GM19455 (cell line): ENCODE results near the gene EXOSC10.

Experiments
- ATAC-seq: cut with Tn5 transposase; IDR thresholded peaks from one replicate; pipeline ENCODE4 v1.9.1; 2021; ENCODE audit not compliant: unreplicated experiment

Gene EXOSC10

DNA sequence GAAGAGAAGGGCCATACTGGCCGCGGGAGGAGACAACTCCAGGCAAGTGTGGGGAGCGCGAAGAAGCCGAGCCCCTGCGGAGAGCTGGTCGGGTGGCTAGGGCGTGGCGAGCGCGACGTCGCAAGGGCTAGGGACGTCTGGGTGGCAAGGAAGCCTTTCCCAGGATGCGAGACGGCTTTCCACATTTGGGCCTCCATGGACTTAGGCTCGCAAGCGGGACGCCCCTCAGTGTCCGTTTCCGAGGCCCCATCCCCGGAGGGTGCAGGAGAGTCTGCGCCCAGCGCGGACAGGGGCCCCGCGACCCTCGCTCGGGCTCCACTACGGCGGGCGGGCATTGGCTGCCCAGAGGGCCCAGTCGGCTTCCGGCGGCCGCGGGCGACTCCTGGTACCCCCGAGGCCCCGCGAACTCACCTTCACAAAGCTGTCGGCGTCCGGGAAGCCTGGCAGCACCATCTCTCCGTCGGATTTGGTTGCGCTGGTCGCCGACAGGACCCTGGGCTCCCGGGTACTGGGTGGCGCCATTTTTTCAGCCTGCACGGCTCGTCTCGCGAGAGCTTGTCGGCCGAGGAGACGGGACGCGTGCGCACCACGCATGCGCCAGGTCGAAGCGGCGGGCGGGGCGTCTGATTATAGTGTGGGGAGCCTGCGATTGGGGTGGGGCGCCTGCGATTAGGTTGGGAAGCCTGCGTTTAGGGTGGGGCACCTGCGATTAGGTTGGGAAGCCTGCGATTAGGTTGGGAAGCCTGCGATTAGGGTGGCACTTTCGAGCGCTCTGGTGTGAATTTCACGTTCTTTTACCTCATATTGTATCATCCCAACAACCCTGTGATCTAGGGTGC lies at the start of gene EXOSC10:
Gene EXOSC10, minus strand, starts transcription at position 560 of the 839 bp plus-strand sequence. Its CDS starts 38 bp downstream, at position 522.
- peak; percentile 92 for ATAC-seq

DNA sequence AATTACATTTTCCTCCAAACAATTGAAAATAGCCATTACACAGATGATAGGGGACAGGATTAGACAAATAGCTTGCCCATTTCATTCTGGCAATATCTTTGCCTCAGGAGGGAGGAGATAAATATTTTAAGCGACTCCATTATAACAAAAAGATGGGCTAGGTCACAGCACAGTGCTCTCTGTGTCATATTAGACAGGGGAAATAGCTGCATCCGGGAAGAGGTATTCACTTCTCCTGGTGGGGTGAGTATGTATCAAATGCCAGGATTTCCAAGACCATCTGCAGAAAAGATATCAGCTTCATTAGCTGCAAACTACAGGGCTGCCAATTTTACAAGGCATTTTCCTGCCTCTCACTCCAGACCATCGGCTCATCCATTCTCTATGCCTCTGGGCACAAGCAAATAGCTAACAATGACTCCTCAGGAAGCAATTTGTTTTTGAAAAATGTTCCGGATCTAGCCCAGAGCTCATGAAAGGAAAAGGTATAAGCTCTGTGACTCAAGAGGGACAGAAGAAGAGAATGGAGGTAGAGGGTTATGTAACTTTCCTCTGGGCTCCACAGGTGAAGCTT lies 47.6 kb upstream of the EXOSC10 start:
- no peak for ATAC-seq

DNA sequence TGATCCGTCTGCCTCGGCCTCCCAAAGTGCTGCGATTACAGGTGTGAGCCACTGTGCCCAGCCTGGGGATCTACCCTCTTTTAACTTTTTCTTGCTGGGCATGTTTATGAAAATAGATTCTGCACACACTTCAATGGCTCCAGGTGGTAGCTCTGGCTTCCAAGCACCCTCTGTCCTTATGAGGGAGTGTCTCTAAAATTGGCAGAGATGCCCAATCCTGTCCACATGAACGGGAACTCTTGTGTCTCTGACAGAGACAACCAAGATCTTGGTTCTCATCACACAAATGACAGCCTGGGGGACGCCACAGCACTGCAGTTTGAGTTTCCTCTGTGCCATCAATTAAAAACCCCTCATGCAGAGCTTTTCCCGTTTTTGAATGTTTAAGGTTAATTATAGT lies 46.1 kb upstream of the EXOSC10 start:
- ATAC-seq, result no peak

DNA sequence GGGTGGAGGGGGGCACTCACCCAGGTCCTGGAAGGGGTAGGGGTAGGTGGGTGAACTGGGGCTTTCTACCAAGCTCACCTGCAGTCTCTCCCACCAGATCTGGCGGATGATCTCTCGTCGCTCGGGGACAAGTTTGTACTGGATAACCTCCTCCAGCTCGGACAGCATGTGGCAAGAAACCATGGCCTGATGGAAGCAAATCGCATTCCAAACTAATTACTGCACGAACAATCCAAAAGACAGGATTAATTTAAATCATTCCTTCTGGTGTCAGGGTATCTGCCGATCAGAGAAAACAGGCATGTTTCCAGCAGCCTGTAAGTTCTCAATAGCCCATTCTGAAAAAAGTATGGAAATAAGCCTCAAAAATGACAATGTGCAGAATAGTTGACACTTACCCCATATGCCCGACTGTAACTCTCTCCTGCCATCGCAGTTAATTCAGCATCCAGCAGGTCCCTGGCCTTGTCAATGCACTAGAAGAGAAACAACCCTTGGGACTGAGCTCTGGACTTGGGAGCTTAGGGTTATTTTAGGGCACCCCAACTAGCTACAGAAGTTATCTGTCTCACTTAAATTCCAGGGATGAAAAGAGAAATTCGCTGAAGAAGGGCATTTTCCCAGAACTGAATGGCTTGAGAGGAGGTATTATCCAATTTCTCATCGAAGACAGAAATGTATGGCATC lies 45.0 kb upstream of the EXOSC10 start:
- no peak for ATAC-seq

DNA sequence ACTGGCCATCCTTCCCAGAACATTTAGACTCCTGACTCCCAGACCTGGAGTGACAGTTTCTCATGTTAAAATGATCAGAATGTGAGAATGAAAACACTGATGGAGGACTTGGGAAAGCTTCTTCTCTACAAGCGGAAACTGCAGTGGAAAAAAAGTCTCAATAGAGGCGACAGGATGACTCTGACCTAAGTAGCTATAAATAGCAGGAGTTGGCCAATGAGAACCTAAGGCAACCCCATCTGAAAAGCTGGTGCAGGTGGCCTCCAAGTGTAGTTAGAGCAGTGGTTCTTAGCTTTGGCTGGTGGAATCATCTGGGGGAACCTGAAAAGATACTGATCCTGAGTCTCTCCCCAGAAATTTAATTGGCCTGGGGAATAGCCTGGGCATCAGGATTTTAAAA lies 44.2 kb upstream of the EXOSC10 start:
- ATAC-seq, result no peak

DNA sequence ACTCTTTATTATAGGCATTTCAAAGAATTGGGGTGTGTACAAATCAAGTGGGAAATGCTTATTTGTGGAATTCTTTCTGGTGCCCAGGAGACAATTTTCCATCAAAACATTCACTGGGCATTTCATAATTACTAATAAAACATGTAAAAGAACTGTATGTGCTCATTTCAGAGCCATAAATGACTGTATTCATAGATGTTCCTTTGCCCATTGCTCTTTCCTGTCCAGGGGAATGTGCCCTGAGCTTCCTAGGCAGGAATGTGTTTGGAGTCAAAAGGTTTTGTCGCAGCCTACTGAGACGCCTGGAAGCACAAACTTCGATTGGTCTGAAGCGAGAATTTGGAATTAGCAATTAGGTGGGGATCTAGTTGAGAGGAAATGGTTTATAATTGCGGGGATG lies 43.7 kb upstream of the EXOSC10 start:
- ATAC-seq, result no peak

DNA sequence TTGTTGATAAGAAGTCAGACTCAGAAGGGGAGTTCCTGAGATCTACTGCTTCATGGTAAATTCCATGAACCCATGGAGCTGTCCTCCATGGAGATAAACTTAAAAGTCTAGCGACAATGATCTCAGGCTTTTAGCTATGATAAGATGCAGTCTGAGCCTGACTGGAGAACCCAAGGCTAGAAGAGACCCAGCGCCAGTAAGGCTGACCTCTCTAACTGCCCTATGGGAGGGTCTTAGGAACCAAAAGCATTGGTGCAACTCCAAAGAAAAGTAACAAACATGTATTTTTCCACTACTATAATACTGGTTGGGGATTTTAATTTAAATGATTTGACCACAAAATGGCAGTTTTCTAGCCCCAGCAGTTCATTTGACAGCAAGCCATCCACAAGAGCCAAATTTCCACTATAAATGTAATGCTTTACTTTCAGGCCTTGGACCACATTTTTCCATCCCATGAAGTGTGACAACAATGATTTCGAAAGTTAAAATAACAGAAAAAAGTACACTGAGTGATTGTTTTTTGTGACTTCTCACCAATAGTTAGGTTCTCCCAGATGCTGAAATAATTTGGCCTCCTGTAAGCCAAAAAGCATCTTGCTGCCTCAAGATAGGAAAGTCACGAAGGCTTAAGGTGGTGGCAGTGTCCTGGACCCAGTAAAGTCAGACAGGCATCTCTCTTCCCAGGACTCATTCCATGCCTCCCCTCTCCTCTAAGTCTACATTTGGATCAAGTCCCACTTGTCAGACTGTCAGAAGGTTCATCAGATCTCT lies 43.1 kb upstream of the EXOSC10 start:
- ATAC-seq, result no peak

DNA sequence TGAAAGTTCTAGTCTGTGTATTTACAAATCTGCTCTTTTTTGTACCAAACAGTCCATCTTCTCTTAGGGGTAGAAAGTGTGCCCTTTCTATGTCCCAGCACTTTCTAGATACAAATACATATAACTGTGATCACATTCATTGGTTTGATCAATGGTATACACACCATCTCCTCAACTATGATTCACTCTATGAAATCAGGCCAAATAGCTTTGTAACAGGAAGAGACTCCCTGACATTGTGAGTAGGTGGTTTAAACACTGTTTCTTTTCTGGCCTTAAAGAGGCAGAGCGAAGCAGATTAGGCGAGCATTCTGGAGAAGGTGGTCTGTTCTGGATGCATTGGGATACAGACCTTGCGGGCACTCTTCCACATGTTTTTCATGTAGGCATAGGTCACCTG lies 39.3 kb upstream of the EXOSC10 start:
- ATAC-seq, result no peak

DNA sequence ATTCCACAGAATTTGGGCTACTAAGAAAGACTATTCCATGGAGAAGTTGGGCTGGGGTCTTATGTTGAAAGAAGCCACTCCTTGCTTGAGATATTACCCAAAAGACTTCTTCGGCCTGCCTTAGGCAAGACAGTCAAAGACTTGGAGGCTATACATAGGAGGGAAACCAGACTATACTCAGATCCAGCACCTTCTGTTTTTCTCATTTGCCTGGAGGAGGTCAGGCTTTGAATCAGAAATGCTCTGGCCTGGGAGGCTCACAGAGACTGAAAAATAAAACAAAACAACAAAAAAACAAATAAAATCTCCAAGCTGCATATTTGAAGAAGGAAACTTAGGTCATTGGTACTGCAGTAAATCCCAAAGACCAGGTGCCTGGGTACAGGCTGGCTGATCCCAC lies 38.4 kb upstream of the EXOSC10 start:
- no peak for ATAC-seq

DNA sequence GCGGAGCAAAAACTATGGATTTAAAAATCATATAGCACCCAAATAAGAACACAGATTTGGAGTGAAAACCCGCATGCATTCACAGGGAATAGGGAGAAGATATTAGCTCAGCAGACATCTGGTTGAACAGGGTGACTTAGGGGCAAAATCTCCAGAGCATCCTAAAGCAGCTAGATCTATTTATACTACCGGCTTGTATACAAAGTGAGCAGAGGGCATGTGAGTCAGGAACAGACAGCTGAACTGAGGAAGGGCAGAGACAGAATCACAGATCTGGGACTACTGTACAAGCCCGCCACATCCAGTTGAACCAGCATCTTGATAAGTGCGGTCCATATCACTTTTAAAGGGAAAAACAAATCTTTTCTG lies 35.2 kb upstream of the EXOSC10 start:
- no peak for ATAC-seq

DNA sequence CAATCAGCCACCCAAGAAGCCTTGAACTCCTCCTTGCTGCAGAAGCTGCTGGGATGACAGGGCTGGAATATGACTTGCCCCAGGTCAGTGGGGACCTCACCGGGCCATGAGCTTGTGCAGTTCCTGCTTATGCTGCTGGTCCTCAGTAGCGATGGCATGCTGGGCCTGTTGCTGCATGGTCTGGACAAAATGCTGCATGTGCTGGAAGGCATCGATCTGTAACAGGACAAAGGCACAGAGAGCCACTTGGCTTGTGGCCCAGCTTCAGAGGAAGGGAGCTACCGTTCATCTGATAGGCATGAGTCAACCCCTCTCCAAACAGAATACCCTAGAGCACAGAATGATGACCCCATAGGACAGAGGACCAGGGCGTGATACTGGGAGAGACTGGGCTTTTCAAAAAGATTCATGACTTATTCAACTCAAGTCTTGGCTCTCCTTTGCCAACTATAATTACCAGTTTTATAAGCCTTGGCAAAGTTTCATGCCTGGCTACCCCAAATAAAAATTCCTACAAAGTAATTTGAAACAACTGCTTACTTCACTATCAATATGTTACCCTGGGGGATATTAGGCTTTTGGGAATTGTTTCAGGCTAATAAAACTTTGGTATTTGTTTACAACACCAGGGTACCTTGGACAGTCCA lies 34.7 kb upstream of the EXOSC10 start:
- no peak for ATAC-seq

DNA sequence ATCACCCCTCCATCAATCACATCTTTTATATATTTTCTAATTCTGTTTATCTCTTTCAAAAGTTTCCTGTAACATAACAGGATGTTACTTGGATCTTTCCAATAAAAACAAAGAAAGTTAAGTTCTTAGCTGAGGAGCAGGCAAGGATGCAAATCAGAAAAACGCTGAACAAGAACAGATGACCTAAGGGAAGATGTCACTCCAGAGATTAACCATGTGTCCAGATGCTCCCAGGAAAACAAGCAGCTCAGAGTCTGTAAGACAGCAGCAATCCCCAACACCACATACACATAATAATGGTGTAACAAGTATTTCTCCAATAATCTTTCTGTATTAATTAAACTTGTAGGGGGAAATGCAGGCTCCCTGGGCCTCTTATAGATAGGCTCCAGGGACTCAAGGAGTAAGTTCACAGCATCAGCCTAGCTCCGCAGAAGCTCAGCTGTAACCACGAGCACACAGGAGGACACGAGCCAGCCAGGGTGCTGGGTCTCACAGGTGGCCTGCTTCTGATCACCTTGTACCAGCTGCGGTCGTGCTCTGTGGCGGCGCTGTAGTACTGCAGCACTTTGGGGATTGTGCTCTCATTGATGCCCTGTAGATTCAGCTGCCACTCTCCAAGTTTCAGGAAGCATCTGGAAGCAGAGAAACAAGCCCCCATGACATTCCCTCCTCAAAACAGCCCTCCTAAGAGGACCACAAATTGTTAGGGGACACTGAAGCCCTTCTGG lies 33.1 kb upstream of the EXOSC10 start:
- ATAC-seq, result no peak

DNA sequence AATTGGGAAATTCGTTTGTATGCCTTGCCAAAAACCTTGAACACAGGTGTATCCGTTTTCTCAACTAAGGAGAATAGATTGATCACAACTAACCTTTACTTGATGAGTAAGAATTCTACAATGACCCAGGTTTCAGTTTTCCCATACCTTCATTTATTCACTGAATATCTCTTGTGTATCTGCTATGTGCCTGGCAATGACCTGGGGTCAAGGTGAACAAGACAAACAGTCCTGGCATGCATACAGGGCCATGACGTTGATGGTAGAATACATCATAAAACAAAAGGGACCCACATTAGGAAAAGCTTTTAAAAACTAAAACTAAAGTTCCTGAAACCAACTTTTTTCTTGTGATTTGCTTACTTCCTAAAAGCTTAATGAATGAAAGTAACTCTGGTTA lies 32.1 kb upstream of the EXOSC10 start:
- no peak for ATAC-seq

DNA sequence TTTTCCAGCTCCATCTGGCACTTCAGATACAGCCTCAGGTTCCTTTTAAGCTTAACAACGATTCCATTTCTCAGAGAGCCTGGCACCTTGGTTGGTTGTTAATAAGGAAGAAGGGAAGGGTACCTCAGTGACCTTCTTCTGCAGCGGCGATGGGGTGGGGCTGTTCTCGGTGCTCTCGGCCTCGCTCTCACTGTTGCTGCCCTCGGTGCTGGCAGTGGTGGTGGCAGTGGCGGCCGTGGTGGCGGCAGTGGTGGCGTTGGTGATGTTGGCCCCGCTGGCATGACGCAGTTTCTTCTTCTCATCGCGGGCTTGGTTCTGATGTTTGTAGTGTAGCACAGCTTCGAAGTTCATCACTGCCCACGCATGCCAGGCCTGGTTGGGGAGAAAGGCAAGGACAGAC lies 30.7 kb upstream of the EXOSC10 start:
- no peak for ATAC-seq

DNA sequence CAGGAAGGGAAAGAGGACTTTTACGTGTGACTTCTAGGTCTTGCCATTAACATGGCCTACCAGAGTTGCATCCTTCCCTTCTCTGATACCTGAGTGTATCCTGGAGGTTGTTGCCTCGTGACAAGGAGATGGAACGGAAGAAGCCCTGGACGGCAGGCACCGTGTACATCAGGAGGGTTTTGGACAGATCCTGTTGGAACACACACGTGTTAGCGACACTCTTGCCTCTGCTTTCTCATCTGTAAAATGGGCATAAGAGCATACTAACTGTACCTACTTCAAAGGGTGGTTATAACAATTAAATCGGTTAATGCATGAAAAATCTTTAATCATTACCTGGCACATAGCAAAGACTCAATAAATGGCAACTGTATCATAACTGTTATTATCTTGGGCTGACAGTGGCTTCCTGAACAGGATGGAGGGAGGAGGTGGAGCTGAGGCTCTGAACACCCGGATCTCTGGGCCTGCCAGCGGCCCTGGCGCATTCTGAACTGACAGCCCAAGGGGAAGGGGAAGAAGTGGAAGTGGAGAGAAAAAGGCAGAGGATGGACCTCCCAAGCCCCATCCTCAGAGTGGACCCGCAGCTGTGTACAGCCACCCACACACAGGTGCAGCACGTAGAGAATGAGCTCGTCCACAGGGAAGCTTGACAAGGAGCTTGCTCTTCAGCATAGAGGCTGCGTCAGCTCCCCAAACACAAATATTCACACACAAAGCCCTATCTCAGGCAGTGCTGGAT lies 30.2 kb upstream of the EXOSC10 start:
- no peak for ATAC-seq

DNA sequence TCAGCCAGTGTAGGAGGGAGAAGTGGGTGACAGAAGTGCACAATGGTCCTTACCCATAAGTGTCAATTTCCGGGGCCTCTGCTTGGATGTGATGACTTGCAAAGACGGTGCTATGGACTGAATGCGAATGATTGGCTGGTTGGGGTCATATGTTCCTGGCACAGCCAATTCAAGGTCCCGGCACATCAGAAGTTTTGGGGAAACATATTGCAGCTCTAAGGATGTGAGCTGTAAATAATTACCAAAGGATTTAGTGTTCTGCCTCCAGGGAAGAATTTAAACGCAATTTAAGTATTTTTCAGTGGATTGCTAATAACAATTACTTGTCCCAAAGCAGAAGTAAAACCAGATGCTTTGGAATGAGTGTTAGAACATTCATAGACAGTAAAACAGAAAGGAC lies 26.9 kb upstream of the EXOSC10 start:
- ATAC-seq, result no peak

DNA sequence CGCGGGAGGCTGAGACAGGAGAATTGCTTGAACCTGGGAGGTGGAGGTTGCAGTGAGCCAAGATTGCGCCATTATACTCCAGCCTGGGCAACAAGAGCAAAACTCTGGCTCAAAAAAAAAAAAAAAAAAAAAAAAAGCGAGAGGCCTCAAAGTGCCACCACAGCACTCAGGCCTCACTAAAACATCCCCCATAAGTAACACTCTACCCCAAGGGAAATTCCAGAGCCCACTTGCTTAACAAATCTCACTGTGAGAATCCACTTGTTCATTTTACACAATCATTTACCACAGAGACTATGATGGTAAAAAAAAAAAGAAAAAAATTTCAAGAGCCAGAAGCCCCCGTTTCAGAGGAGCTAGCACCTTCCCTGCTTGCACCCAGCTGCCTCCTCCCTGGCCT lies 26.3 kb upstream of the EXOSC10 start:
- ATAC-seq, result no peak

DNA sequence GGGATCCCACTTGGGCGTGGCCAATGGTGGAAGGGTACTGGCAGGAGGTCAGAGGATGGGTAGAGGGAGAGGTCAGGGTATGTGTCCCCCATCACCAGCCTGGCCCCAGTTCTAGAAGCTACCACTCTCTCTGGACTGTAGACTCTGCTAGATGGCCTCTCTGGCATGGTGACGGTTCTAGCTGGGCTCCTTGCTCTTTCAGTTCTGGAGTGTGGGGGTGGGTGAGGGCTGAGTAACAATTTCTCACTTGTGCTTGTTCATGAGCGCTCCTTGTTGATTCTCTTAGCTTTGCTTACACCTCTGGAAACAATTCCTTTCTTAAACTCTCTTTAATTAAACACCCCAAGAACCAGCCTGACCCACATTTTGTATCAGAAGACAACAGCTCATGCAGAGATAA lies 25.3 kb upstream of the EXOSC10 start:
- ATAC-seq, result no peak

DNA sequence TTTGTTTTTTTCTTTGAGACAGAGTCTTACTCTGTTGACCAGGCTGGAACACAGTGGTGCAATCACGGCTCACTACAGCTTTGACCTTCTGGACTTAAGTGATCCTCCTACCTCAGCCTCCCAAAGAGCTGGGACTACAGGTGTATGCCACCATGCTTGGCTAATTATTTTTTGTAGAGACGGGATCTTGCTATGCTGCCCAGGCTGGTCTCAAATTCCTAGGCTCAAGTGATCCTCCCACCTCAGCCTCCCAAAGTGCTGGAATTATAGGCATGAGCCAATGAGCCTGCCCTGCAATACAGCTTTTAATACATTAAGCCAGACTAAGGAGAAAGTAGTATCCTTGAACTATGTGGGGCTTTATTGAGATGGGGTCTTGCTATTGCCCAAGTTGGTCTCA lies 16.6 kb upstream of the EXOSC10 start:
- ATAC-seq, result no peak

DNA sequence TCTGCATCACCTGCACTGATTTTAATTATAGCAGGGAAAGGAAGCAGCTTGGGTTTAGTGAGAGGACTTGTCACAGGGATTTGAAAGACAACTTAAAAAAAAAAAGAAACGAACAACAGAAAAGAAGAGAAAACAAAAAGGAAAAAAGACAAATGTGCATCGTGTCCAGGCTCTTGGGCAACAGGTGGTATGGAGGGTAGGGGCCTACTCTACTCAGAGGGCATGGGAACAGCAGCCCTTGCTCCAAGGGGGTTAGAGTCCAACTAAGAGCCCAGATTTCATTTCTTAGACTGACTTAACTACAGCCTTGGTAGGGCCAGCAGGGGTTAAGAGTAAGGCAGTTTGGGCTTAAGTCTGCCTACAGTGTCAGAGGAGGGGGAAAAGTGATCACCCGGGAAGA lies 15.3 kb upstream of the EXOSC10 start:
- ATAC-seq, result no peak
